ENCODE results near the gene SGMS2.

- TF ChIP-seq E2F1 (CRISPR knock-in tag; IDR thresholded peaks at IDR 0.05) = no peak
- TF ChIP-seq ATF2 (CRISPR knock-in tag; IDR thresholded peaks at IDR 0.05; ENCODE audit: borderline replicate concordance, low read depth) = no peak
- no peak for TF ChIP-seq SP1 (CRISPR knock-in tag; conservative IDR thresholded peaks at IDR 0.05)
- TF ChIP-seq CTCF (IDR thresholded peaks at IDR 0.05) = no peak
- no peak for TF ChIP-seq USF1 (CRISPR knock-in tag; IDR thresholded peaks at IDR 0.05)
- no peak for TF ChIP-seq CREM (CRISPR knock-in tag; IDR thresholded peaks at IDR 0.05)
- no peak for TF ChIP-seq SMAD3 (CRISPR knock-in tag; IDR thresholded peaks at IDR 0.05; ENCODE audit: borderline replicate concordance)
- no peak for TF ChIP-seq MLX (CRISPR knock-in tag; IDR thresholded peaks at IDR 0.05)
- TF ChIP-seq ZNF232 (CRISPR knock-in tag; IDR thresholded peaks at IDR 0.05) = no peak
- TF ChIP-seq USF2 (CRISPR knock-in tag; IDR thresholded peaks at IDR 0.05) = no peak
- TF ChIP-seq NFE2L1 (CRISPR knock-in tag; IDR thresholded peaks at IDR 0.05) = no peak
- no peak for TF ChIP-seq ESRRA (CRISPR knock-in tag; IDR thresholded peaks at IDR 0.05; ENCODE audit: borderline replicate concordance)
- TF ChIP-seq TEAD4 (CRISPR knock-in tag; IDR thresholded peaks at IDR 0.05) = no peak
- no peak for TF ChIP-seq TP53 (CRISPR knock-in tag; IDR thresholded peaks at IDR 0.05)
Measured at GRCh38 chr4:107806196-107806595, 18.5 kb upstream of the SGMS2 start.
